Skeletal muscle tissue (tissue), 4 donors: ENCODE data around the gene JAKMIP1. TPM values are rescaled to one million over a fixed set of nuclear protein-coding genes. Genes with fewer than 3 reads are reported as not detected.

ENCODE experiments used
- H3K27ac ChIP-seq: one replicate; pipeline ENCODE4 v1.7.0; 2013; ENCODE audit warnings: mild to moderate bottlenecking, low read depth, low read length, inconsistent platforms
- H3K27me3 ChIP-seq, 3 donors: one replicate each; pipeline ENCODE4 v1.7.0; 2013; ENCODE audit warnings: low read length in 3 of 3; ENCODE audit not compliant: control insufficient read depth in 3 of 3, insufficient read depth in 3 of 3
- H3K36me3 ChIP-seq, 3 donors: one replicate each; pipeline ENCODE4 v1.7.0; 2013; ENCODE audit warnings: low read length in 3 of 3; ENCODE audit not compliant: control insufficient read depth in 3 of 3, insufficient read depth in 3 of 3
- H3K4me1 ChIP-seq, 3 donors: one replicate each; pipeline ENCODE4 v1.7.0; 2013; ENCODE audit warnings: low read length in 3 of 3, mild to moderate bottlenecking in 3 of 3; ENCODE audit not compliant: control insufficient read depth in 3 of 3, insufficient read depth in 3 of 3
- H3K4me3 ChIP-seq, 3 donors: one replicate each; pipeline ENCODE4 v1.7.0; 2013; ENCODE audit warnings: low read length in 3 of 3
- H3K9ac ChIP-seq, 3 donors: one replicate each; pipeline ENCODE4 v1.7.0; 2013; ENCODE audit warnings: low read length in 3 of 3, mild to moderate bottlenecking in 3 of 3, moderate library complexity in 2 of 3, low read depth in 1 of 3
- H3K9me3 ChIP-seq, 3 donors: one replicate each; pipeline ENCODE4 v1.7.0; 2013; ENCODE audit warnings: low read length in 3 of 3; ENCODE audit not compliant: control insufficient read depth in 3 of 3
- total RNA-seq: library from RNA; depleted of rRNA; stranded (reverse); fragments of >200 nt; gene quantifications from one replicate; pipeline ENCODE4 v1.2.3, GENCODE V29; 2014
- donor health status: Osteomylitis.

JAKMIP1 gene
- total RNA-seq, 1 donor from 2014 or later, result not detected

GRCh38 chr4:6107886-6108285, 92.5 kb downstream of the JAKMIP1 start:
- no peaks in the 10 kb centered on the region for H3K4me1 ChIP-seq
- H3K27me3 ChIP-seq, result peaks cover 0 to 44% (median 7%) of the 10 kb centered on the region in 3 donors
- no peak overlapping the region for H3K27ac ChIP-seq
- no peak overlapping the region for H3K9ac ChIP-seq
- no peaks in the 10 kb centered on the region for H3K36me3 ChIP-seq
- no peak overlapping the region for H3K4me3 ChIP-seq
- H3K9me3 ChIP-seq, result no peaks in the 10 kb centered on the region

GRCh38 chr4:6107114-6107791, 93.1 kb downstream of the JAKMIP1 start:
- Histone ChIP-seq H3K9ac (no peak overlapping the region), H3K4me3 (no peak overlapping the region), H3K36me3 (no peaks in the 10 kb centered on the region), H3K27ac (no peak overlapping the region), H3K27me3 (peaks cover 0 to 39% (median 3%) of the 10 kb centered on the region in 3 donors), H3K9me3 (no peaks in the 10 kb centered on the region), H3K4me1 (no peaks in the 10 kb centered on the region)

- H3K36me3 ChIP-seq, result no peaks in the 10 kb centered on the region
Observed at GRCh38 chr4:6106156-6106555, 94.2 kb downstream of the JAKMIP1 start.

GRCh38 chr4:6105311-6105911, 94.9 kb downstream of the JAKMIP1 start:
- H3K9ac ChIP-seq, result no peak overlapping the region
- H3K4me3 ChIP-seq, result no peak overlapping the region
- no peaks in the 10 kb centered on the region for H3K9me3 ChIP-seq
- peaks cover 0 to 33% (median 2%) of the 10 kb centered on the region in 3 donors for H3K27me3 ChIP-seq
- no peaks in the 10 kb centered on the region for H3K4me1 ChIP-seq
- H3K27ac ChIP-seq, result no peak overlapping the region
- H3K36me3 ChIP-seq, result no peaks in the 10 kb centered on the region

More at GRCh38 chr4:6106156-6106555, 94.2 kb downstream of the JAKMIP1 start:
- Histone ChIP-seq H3K27ac (no peak overlapping the region), H3K27me3 (peaks cover 0 to 35% (median 3%) of the 10 kb centered on the region in 3 donors), H3K9ac (no peak overlapping the region), H3K4me1 (no peaks in the 10 kb centered on the region), H3K4me3 (no peak overlapping the region), H3K9me3 (no peaks in the 10 kb centered on the region)

- H3K27me3 ChIP-seq, result peaks cover 0 to 29% (median 0%) of the 10 kb centered on the region in 3 donors
- H3K4me1 ChIP-seq, result no peaks in the 10 kb centered on the region
- H3K9me3 ChIP-seq, result no peaks in the 10 kb centered on the region
- no peak overlapping the region for H3K4me3 ChIP-seq
- H3K9ac ChIP-seq, result no peak overlapping the region
- H3K27ac ChIP-seq, result no peak overlapping the region
- no peaks in the 10 kb centered on the region for H3K36me3 ChIP-seq
Observed at GRCh38 chr4:6104541-6105130, 95.7 kb downstream of the JAKMIP1 start.

- Histone ChIP-seq H3K4me3 (no peak overlapping the region), H3K27ac (no peak overlapping the region), H3K36me3 (no peaks in the 10 kb centered on the region), H3K9me3 (no peaks in the 10 kb centered on the region), H3K9ac (no peak overlapping the region), H3K27me3 (peaks cover 0 to 20% (median 0%) of the 10 kb centered on the region in 3 donors), H3K4me1 (no peaks in the 10 kb centered on the region)
Observed at GRCh38 chr4:6097581-6097980, 102.8 kb downstream of the JAKMIP1 start.

- H3K4me3 ChIP-seq, result no peak overlapping the region
- H3K27me3 ChIP-seq, result peaks cover 0 to 30% (median 0%) of the 10 kb centered on the region in 3 donors
- H3K9ac ChIP-seq, result no peak overlapping the region
- no peaks in the 10 kb centered on the region for H3K36me3 ChIP-seq
- H3K27ac ChIP-seq, result no peak overlapping the region
- no peaks in the 10 kb centered on the region for H3K9me3 ChIP-seq
- no peaks in the 10 kb centered on the region for H3K4me1 ChIP-seq
Observed at GRCh38 chr4:6095897-6096296, 104.5 kb downstream of the JAKMIP1 start.

- Histone ChIP-seq H3K9ac (no peak overlapping the region), H3K27me3 (peaks cover 0 to 30% (median 5%) of the 10 kb centered on the region in 3 donors), H3K4me3 (no peak overlapping the region)
Observed at GRCh38 chr4:6095023-6095752, 105.2 kb downstream of the JAKMIP1 start.

GRCh38 chr4:6093671-6094070, 106.7 kb downstream of the JAKMIP1 start:
- peaks cover 5 to 29% (median 9%) of the 10 kb centered on the region in 3 donors for H3K27me3 ChIP-seq
- H3K9me3 ChIP-seq, result no peaks in the 10 kb centered on the region
- H3K9ac ChIP-seq, result no peak overlapping the region
- H3K4me1 ChIP-seq, result no peaks in the 10 kb centered on the region
- no peak overlapping the region for H3K4me3 ChIP-seq
- H3K36me3 ChIP-seq, result no peaks in the 10 kb centered on the region
- H3K27ac ChIP-seq, result no peak overlapping the region

More at GRCh38 chr4:6095023-6095752, 105.2 kb downstream of the JAKMIP1 start:
- Histone ChIP-seq H3K4me1 (no peaks in the 10 kb centered on the region), H3K36me3 (no peaks in the 10 kb centered on the region), H3K27ac (no peak overlapping the region), H3K9me3 (no peaks in the 10 kb centered on the region)
